KMS-11 (cell line): ENCODE measurements around the gene ITIH1.

Experiments used
- H2AFZ ChIP-seq: fragments of 200-600 bp; sonication (generic); 2 replicates; pipeline ENCODE4 v1.6.1; 2016; ENCODE audit warnings: antibody characterized with exemption, mixed run types, low read depth
- H3K27ac ChIP-seq: fragments of 200-600 bp; sonication (generic); 2 replicates; pipeline ENCODE4 v1.6.1; 2016; ENCODE audit warnings: mild to moderate bottlenecking, mixed run types
- H3K27me3 ChIP-seq: fragments of 200-600 bp; sonication (generic); 2 replicates; pipeline ENCODE4 v1.6.1; 2017; ENCODE audit warnings: mild to moderate bottlenecking, low read depth, mixed run types, moderate library complexity; ENCODE audit not compliant: insufficient read depth
- H3K36me3 ChIP-seq: fragments of 200-600 bp; sonication (generic); 2 replicates; pipeline ENCODE4 v1.6.1; 2017; ENCODE audit warnings: mild to moderate bottlenecking, mixed run types; ENCODE audit not compliant: insufficient read depth
- H3K4me1 ChIP-seq: fragments of 200-600 bp; sonication (generic); 2 replicates; pipeline ENCODE4 v1.6.1; 2016; ENCODE audit warnings: mild to moderate bottlenecking, low read depth, mixed run types; ENCODE audit not compliant: poor library complexity, severe bottlenecking
- H3K4me2 ChIP-seq: fragments of 200-600 bp; sonication (generic); 2 replicates; pipeline ENCODE4 v1.7.0; 2016; ENCODE audit warnings: mild to moderate bottlenecking, mixed run types
- H3K4me3 ChIP-seq: fragments of 200-600 bp; sonication (generic); IDR thresholded peaks from 2 replicates; pipeline ENCODE4 v1.6.1; 2017; ENCODE audit warnings: low read depth, low read length, mixed read lengths; ENCODE audit not compliant: insufficient read depth
- H3K79me2 ChIP-seq: fragments of 200-600 bp; sonication (generic); 2 replicates; pipeline ENCODE4 v1.6.1; 2016; ENCODE audit warnings: low read depth, mixed run types; ENCODE audit not compliant: insufficient read depth
- H3K9ac ChIP-seq: fragments of 200-600 bp; sonication (generic); 2 replicates; pipeline ENCODE4 v1.6.1; 2016; ENCODE audit warnings: mild to moderate bottlenecking, mixed run types
- H4K20me1 ChIP-seq: fragments of 200-600 bp; sonication (generic); 2 replicates; pipeline ENCODE4 v1.6.1; 2016; ENCODE audit warnings: mild to moderate bottlenecking, mixed run types; ENCODE audit not compliant: insufficient read depth
- TF ChIP-seq, protein P1 (sequence below): fragments of 200-600 bp; sonication (generic); conservative IDR thresholded peaks from 2 replicates; pipeline ENCODE4 v1.6.1; 2017; ENCODE audit warnings: low read depth, mild to moderate bottlenecking, antibody characterized with exemption, low read length, moderate library complexity, mixed read lengths

The ITIH1 gene

GRCh38 chr3:52789746-52790040 is 12.3 kb downstream of the ITIH1 start:
- no peaks in the 10 kb centered on the region for H3K4me1 ChIP-seq
- no peak overlapping the region for H3K27ac ChIP-seq
- no peak overlapping the region for H3K9ac ChIP-seq
- no peaks in the 10 kb centered on the region for H3K79me2 ChIP-seq
- no peak overlapping the region for H3K4me3 ChIP-seq
- H3K27me3 ChIP-seq = no peaks in the 10 kb centered on the region
- TF ChIP-seq, protein P1, sequence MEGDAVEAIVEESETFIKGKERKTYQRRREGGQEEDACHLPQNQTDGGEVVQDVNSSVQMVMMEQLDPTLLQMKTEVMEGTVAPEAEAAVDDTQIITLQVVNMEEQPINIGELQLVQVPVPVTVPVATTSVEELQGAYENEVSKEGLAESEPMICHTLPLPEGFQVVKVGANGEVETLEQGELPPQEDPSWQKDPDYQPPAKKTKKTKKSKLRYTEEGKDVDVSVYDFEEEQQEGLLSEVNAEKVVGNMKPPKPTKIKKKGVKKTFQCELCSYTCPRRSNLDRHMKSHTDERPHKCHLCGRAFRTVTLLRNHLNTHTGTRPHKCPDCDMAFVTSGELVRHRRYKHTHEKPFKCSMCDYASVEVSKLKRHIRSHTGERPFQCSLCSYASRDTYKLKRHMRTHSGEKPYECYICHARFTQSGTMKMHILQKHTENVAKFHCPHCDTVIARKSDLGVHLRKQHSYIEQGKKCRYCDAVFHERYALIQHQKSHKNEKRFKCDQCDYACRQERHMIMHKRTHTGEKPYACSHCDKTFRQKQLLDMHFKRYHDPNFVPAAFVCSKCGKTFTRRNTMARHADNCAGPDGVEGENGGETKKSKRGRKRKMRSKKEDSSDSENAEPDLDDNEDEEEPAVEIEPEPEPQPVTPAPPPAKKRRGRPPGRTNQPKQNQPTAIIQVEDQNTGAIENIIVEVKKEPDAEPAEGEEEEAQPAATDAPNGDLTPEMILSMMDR = no peak
- H4K20me1 ChIP-seq = no peaks in the 10 kb centered on the region
- H3K36me3 ChIP-seq = no peaks in the 10 kb centered on the region
- H3K4me2 ChIP-seq = no peak overlapping the region
- H2AFZ ChIP-seq = no peak overlapping the region

DNA sequence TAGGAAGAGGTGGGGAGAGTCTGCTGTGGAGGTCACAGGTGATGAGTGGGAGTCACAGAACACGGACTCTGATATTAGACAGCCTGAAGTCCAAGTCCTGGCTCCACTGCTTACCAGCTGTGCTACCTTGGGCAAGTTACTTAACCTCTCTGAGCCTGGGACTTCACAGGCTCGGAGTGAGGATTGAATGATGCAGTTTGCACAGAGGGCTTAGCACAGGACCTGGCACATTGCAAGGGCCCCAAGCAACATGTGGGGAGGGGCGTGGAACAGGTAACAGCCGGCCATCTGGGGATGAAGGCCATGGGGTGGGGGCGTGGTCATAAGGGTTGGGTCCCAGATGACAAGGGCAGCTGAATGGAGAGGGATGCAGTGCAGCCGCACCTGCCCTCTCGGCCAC is 12.9 kb downstream of the ITIH1 start:
- Histone ChIP-seq H3K4me3 (no peak overlapping the region), H3K4me2 (no peak overlapping the region), H3K9ac (no peak overlapping the region), H2AFZ (no peak overlapping the region), H4K20me1 (no peaks in the 10 kb centered on the region), H3K79me2 (no peaks in the 10 kb centered on the region), H3K36me3 (no peaks in the 10 kb centered on the region), H3K4me1 (no peaks in the 10 kb centered on the region), H3K27ac (no peak overlapping the region), H3K27me3 (no peaks in the 10 kb centered on the region)
- TF ChIP-seq, protein P1 = no peak

GRCh38 chr3:52790741-52791140 is 13.3 kb downstream of the ITIH1 start:
- Histone ChIP-seq H3K79me2 (no peaks in the 10 kb centered on the region), H3K9ac (no peak overlapping the region), H3K4me3 (no peak overlapping the region), H2AFZ (no peak overlapping the region), H3K4me1 (no peaks in the 10 kb centered on the region), H3K27ac (no peak overlapping the region), H4K20me1 (no peaks in the 10 kb centered on the region), H3K36me3 (no peaks in the 10 kb centered on the region), H3K4me2 (no peak overlapping the region), H3K27me3 (no peaks in the 10 kb centered on the region)
- TF ChIP-seq, protein P1 = no peak

DNA sequence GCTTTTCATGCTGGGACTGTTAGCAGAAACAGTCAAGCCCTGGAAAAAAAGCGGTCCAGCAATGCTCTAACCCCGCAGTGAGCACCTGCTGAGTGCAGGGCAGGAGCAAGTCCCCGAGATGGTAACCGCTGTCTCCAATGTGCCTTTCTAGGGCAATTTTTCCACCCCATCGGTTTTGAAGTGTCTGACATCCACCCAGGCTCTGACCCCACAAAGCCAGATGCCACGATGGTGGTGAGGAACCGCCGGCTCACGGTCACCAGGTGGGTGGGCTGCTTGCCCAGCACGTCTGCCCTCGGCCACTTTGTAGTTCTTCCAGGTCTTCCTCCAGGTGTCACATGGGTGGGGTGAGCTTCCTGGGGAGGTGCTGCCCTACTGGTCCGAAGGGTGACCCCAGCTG is 14.0 kb downstream of the ITIH1 start:
- H3K9ac ChIP-seq = no peak overlapping the region
- H3K36me3 ChIP-seq = no peaks in the 10 kb centered on the region
- H3K79me2 ChIP-seq = no peaks in the 10 kb centered on the region
- H3K4me1 ChIP-seq = no peaks in the 10 kb centered on the region
- H3K4me3 ChIP-seq = no peak overlapping the region
- TF ChIP-seq, protein P1 = no peak
- H2AFZ ChIP-seq = no peak overlapping the region
- no peak overlapping the region for H3K27ac ChIP-seq
- no peaks in the 10 kb centered on the region for H3K27me3 ChIP-seq
- no peak overlapping the region for H3K4me2 ChIP-seq
- no peaks in the 10 kb centered on the region for H4K20me1 ChIP-seq

DNA sequence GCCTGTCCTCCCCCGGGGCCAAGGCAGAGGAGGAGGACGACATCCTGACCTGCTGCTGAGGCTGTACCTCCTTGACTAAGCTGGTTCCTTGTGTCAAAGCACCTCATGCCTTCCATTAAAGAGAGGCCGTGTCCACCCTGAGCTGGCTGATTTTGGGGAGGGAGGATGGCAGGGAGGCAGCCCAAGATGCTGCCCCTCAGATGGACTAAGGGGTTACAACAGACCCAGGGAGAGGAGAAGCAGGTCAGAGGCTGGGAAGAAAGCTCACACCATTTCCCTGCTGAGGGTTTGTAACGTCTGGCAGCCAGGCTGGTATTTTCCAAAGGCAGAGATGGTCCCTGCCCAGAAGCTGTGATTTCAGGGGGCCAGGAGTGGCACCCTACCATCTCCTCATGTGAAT is 14.5 kb downstream of the ITIH1 start:
- Histone ChIP-seq H2AFZ (no peak overlapping the region), H4K20me1 (no peaks in the 10 kb centered on the region), H3K4me3 (no peak overlapping the region), H3K27ac (no peak overlapping the region), H3K4me1 (no peaks in the 10 kb centered on the region), H3K4me2 (no peak overlapping the region), H3K9ac (no peak overlapping the region), H3K27me3 (no peaks in the 10 kb centered on the region), H3K36me3 (no peaks in the 10 kb centered on the region), H3K79me2 (no peaks in the 10 kb centered on the region)
- TF ChIP-seq, protein P1 = no peak
